SK-N-SH treated with all-trans-retinoic acid at 6 μM for 48 hours (cell line): Measurements from ENCODE around the gene HBG2.

ENCODE experiments used
- ARNTL ChIP-seq: fragments of 450-650 bp; formaldehyde crosslinking; IDR thresholded peaks from 2 replicates; pipeline ENCODE4 v1.5.0; 2020; ENCODE audit warnings: low read depth, mild to moderate bottlenecking, moderate library complexity, borderline replicate concordance
- BACH2 ChIP-seq: fragments of 250-450 bp; sonication (Bioruptor Pico); IDR thresholded peaks from 2 replicates; pipeline ENCODE4 v1.9.0; 2021; ENCODE audit warnings: mild to moderate bottlenecking, borderline replicate concordance
- CSDC2 ChIP-seq: fragments of 250-450 bp; sonication (Bioruptor Pico); IDR thresholded peaks from 2 replicates; pipeline ENCODE4 v1.5.0; 2020; ENCODE audit warnings: mild to moderate bottlenecking, moderate library complexity
- OSR1 ChIP-seq: fragments of 250-450 bp; sonication (Bioruptor Pico); IDR thresholded peaks from 2 replicates; pipeline ENCODE4 v1.8.0; 2022; ENCODE audit warnings: moderate library complexity, mild to moderate bottlenecking, inconsistent platforms
- PPARA ChIP-seq: fragments of 250-450 bp; sonication (Bioruptor Pico); IDR thresholded peaks from 2 replicates; pipeline ENCODE4 v1.5.0; 2020; ENCODE audit warnings: mild to moderate bottlenecking, borderline replicate concordance
- RARB ChIP-seq: fragments of 250-450 bp; sonication (Bioruptor Pico); IDR thresholded peaks from 2 replicates; pipeline ENCODE4 v1.8.0; 2021; ENCODE audit warnings: mild to moderate bottlenecking, moderate library complexity
- SNAI2 ChIP-seq: fragments of 250-450 bp; sonication (Bioruptor Pico); IDR thresholded peaks from 2 replicates; pipeline ENCODE4 v1.5.0; 2020; ENCODE audit warnings: mild to moderate bottlenecking, moderate library complexity
- ZC3H10 ChIP-seq: fragments of 250-450 bp; sonication (Bioruptor Pico); IDR thresholded peaks from 2 replicates; pipeline ENCODE4 v1.5.1; 2021; ENCODE audit warnings: mild to moderate bottlenecking, moderate library complexity
- ZFP3 ChIP-seq: fragments of 250-450 bp; sonication (Bioruptor Pico); IDR thresholded peaks from 2 replicates; pipeline ENCODE4 v1.5.0; 2020; ENCODE audit warnings: mild to moderate bottlenecking, moderate library complexity
- ZFP30 ChIP-seq: fragments of 450-650 bp; formaldehyde crosslinking; IDR thresholded peaks from 2 replicates; pipeline ENCODE4 v1.5.0; 2022; ENCODE audit warnings: mild to moderate bottlenecking, moderate library complexity
- ZNF565 ChIP-seq: fragments of 450-650 bp; formaldehyde crosslinking; conservative IDR thresholded peaks from 2 replicates; pipeline ENCODE4 v1.5.0; 2020; ENCODE audit warnings: low read depth, mild to moderate bottlenecking, moderate library complexity
- TF ChIP-seq, protein P1 (sequence below): fragments of 250-450 bp; sonication (Bioruptor Pico); IDR thresholded peaks from 2 replicates; pipeline ENCODE4 v1.8.0; 2020; ENCODE audit warnings: mild to moderate bottlenecking, moderate library complexity, borderline replicate concordance
- TF ChIP-seq, protein P2 (sequence below): fragments of 250-450 bp; sonication (Bioruptor Pico); IDR thresholded peaks from 2 replicates; pipeline ENCODE4 v1.5.1; 2021; ENCODE audit warnings: mild to moderate bottlenecking, moderate library complexity

DNA sequence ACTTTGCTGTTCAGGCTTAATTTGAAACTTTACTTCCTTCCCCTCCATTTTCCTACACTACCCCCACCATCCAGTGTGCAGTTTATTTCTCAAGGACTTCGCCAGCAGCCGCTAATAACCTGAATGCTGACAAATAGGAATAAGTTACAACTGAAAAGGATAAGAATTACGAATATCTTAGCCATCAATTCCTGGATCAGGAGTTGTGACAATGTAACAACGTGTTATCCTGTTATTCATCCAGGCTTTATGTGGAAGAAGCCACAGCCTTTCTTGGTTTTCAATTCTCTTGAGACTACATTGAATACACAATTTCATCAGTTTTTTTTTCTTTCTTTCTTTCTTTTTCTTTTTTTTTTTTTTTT is 10.8 kb downstream of the HBG2 start:
- TF ChIP-seq, protein P1, sequence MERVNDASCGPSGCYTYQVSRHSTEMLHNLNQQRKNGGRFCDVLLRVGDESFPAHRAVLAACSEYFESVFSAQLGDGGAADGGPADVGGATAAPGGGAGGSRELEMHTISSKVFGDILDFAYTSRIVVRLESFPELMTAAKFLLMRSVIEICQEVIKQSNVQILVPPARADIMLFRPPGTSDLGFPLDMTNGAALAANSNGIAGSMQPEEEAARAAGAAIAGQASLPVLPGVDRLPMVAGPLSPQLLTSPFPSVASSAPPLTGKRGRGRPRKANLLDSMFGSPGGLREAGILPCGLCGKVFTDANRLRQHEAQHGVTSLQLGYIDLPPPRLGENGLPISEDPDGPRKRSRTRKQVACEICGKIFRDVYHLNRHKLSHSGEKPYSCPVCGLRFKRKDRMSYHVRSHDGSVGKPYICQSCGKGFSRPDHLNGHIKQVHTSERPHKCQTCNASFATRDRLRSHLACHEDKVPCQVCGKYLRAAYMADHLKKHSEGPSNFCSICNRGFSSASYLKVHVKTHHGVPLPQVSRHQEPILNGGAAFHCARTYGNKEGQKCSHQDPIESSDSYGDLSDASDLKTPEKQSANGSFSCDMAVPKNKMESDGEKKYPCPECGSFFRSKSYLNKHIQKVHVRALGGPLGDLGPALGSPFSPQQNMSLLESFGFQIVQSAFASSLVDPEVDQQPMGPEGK (CRISPR knock-in tag) = no peak
- TF ChIP-seq ZFP3 (CRISPR knock-in tag) (no peak), BACH2 (CRISPR knock-in tag) (no peak), ARNTL (CRISPR knock-in tag) (no peak), OSR1 (CRISPR knock-in tag) (no peak), ZC3H10 (CRISPR knock-in tag) (no peak), RARB (CRISPR knock-in tag) (no peak), PPARA (no peak), CSDC2 (CRISPR knock-in tag) (no peak), ZFP30 (CRISPR knock-in tag) (no peak), ZNF565 (CRISPR knock-in tag) (no peak), SNAI2 (CRISPR knock-in tag) (no peak)
- TF ChIP-seq, protein P2, sequence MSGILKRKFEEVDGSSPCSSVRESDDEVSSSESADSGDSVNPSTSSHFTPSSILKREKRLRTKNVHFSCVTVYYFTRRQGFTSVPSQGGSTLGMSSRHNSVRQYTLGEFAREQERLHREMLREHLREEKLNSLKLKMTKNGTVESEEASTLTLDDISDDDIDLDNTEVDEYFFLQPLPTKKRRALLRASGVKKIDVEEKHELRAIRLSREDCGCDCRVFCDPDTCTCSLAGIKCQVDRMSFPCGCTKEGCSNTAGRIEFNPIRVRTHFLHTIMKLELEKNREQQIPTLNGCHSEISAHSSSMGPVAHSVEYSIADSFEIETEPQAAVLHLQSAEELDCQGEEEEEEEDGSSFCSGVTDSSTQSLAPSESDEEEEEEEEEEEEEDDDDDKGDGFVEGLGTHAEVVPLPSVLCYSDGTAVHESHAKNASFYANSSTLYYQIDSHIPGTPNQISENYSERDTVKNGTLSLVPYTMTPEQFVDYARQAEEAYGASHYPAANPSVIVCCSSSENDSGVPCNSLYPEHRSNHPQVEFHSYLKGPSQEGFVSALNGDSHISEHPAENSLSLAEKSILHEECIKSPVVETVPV (CRISPR knock-in tag) = no peak
